Umbilical cord (tissue), 2 donors: ENCODE measurements around the gene PYGB. TPM values are rescaled to one million over a fixed set of nuclear protein-coding genes. Genes with fewer than 3 reads are reported as not detected.
A peak's percentile ranks its signal among the peaks of the same experiment; 100 is the strongest.

ENCODE experiments used
- DNase-seq: peaks from one replicate; pipeline ENCODE4 v3.0.0-alpha.2; 2015; ENCODE audit warnings: low spot score
- total RNA-seq: library from RNA; depleted of rRNA; stranded (reverse); fragments of >200 nt; gene quantifications from one replicate; pipeline ENCODE4 v1.2.3, GENCODE V29; 2014; ENCODE audit warnings: low replicate concordance; ENCODE audit not compliant: insufficient read depth

PYGB gene
- total RNA-seq, 1 donor from 2014 or later = 56.6 TPM

- DNase-seq = no peak
Observed at GRCh38 chr20:25282796-25283195, 34.9 kb downstream of the PYGB start.

- DNase-seq = no peak
Observed at GRCh38 chr20:25283221-25283951, 35.5 kb downstream of the PYGB start.

GRCh38 chr20:25284131-25284601 is 36.3 kb downstream of the PYGB start:
- DNase-seq = no peak

GRCh38 chr20:25285091-25285647 is 37.3 kb downstream of the PYGB start:
- DNase-seq = no peak

- no peak for DNase-seq
Observed at GRCh38 chr20:25285856-25286798, 38.2 kb downstream of the PYGB start.

GRCh38 chr20:25286917-25287316 is 39.0 kb downstream of the PYGB start:
- DNase-seq = no peak

GRCh38 chr20:25287631-25288290 is 39.9 kb downstream of the PYGB start:
- no peak for DNase-seq

- DNase-seq = no peak
Observed at GRCh38 chr20:25288291-25289181, 40.7 kb downstream of the PYGB start.

GRCh38 chr20:25289886-25290597 is 42.2 kb downstream of the PYGB start:
- no peak for DNase-seq

- no peak for DNase-seq
Observed at GRCh38 chr20:25290646-25291431, 43.0 kb downstream of the PYGB start.

GRCh38 chr20:25291432-25292133 is 43.7 kb downstream of the PYGB start:
- no peak for DNase-seq

GRCh38 chr20:25292176-25292891 is 44.4 kb downstream of the PYGB start:
- no peak for DNase-seq

GRCh38 chr20:25293507-25293906 is 45.6 kb downstream of the PYGB start:
- DNase-seq = no peak

- DNase-seq = no peak
Observed at GRCh38 chr20:25293910-25294458, 46.1 kb downstream of the PYGB start.

GRCh38 chr20:25294459-25295385 is 46.8 kb downstream of the PYGB start:
- peak; percentile 31 for DNase-seq

- DNase-seq = peak; percentile 35
Observed at GRCh38 chr20:25295386-25296093, 47.7 kb downstream of the PYGB start.
